Nephron (organoid): ENCODE results near the gene GFOD1.

ENCODE experiments used
- H3K27ac Mint-ChIP-seq, 3 experiments: 2 replicates each; pipeline ENCODE4 v1.8.0; 2020; ENCODE audit warnings: mixed read lengths in 3 of 3, mild to moderate bottlenecking in 2 of 3, moderate library complexity in 1 of 3
- H3K27me3 Mint-ChIP-seq: 2 replicates; pipeline ENCODE4 v1.8.0; 2021; ENCODE audit warnings: low read depth, mild to moderate bottlenecking, moderate library complexity, mixed read lengths
- H3K36me3 Mint-ChIP-seq: 2 replicates; pipeline ENCODE4 v1.8.0; 2020; ENCODE audit warnings: low read depth, mixed read lengths
- H3K4me1 Mint-ChIP-seq: 2 replicates; pipeline ENCODE4 v1.8.0; 2020; ENCODE audit warnings: mixed read lengths
- H3K4me3 Mint-ChIP-seq, 3 experiments: 2 replicates each; pipeline ENCODE4 v1.8.0; 2020; ENCODE audit warnings: mild to moderate bottlenecking in 3 of 3, mixed read lengths in 3 of 3, moderate library complexity in 2 of 3
- H3K9me3 Mint-ChIP-seq: 2 replicates; pipeline ENCODE4 v1.8.0; 2020; ENCODE audit warnings: mixed read lengths
- CTCF ChIP-seq, 3 experiments: fragments of 200-600 bp; sonication (generic); IDR thresholded peaks; one replicate each; pipeline ENCODE4 v1.5.0; 2021; ENCODE audit warnings: antibody characterized with exemption in 3 of 3; ENCODE audit not compliant: unreplicated experiment in 3 of 3

The GFOD1 gene

GRCh38 chr6:13384506-13384905 lies 102.9 kb downstream of the GFOD1 start:
- H3K4me1 Mint-ChIP-seq: peaks cover 10% of the 10 kb centered on the region
- H3K27me3 Mint-ChIP-seq: no peaks in the 10 kb centered on the region
- no peak overlapping the region for H3K4me3 Mint-ChIP-seq
- no peak for TF ChIP-seq CTCF (IDR thresholded peaks at IDR 0.05; ENCODE audit: unreplicated experiment in 3 of 3)
- H3K27ac Mint-ChIP-seq: no peak overlapping the region
- H3K36me3 Mint-ChIP-seq: no peaks in the 10 kb centered on the region
- H3K9me3 Mint-ChIP-seq: no peaks in the 10 kb centered on the region

GRCh38 chr6:13383328-13384163 lies 103.9 kb downstream of the GFOD1 start:
- Mint-ChIP-seq H3K4me1 (peaks cover 10% of the 10 kb centered on the region), H3K4me3 (no peak overlapping the region), H3K27ac (no peak overlapping the region), H3K9me3 (no peaks in the 10 kb centered on the region), H3K27me3 (no peaks in the 10 kb centered on the region), H3K36me3 (no peaks in the 10 kb centered on the region)
- no peak for TF ChIP-seq CTCF (IDR thresholded peaks at IDR 0.05; ENCODE audit: unreplicated experiment in 3 of 3)

GRCh38 chr6:13380761-13381160 lies 106.6 kb downstream of the GFOD1 start:
- Mint-ChIP-seq H3K27me3 (no peaks in the 10 kb centered on the region), H3K4me1 (peaks cover 10% of the 10 kb centered on the region), H3K27ac (peak overlapping the region in 1 of 3 experiments; percentile 11), H3K4me3 (no peak overlapping the region), H3K9me3 (no peaks in the 10 kb centered on the region), H3K36me3 (no peaks in the 10 kb centered on the region)
- TF ChIP-seq CTCF (IDR thresholded peaks at IDR 0.05; ENCODE audit: unreplicated experiment in 3 of 3): no peak

GRCh38 chr6:13378669-13379590 lies 108.5 kb downstream of the GFOD1 start:
- H3K4me3 Mint-ChIP-seq: no peak overlapping the region

GRCh38 chr6:13377054-13377758 lies 110.2 kb downstream of the GFOD1 start:
- no peak overlapping the region for H3K27ac Mint-ChIP-seq

More at GRCh38 chr6:13378669-13379590, 108.5 kb downstream of the GFOD1 start:
- no peak for TF ChIP-seq CTCF (IDR thresholded peaks at IDR 0.05; ENCODE audit: unreplicated experiment in 3 of 3)
- Mint-ChIP-seq H3K9me3 (no peaks in the 10 kb centered on the region), H3K36me3 (no peaks in the 10 kb centered on the region), H3K27ac (no peak overlapping the region), H3K4me1 (peaks cover 10% of the 10 kb centered on the region), H3K27me3 (no peaks in the 10 kb centered on the region)

More at GRCh38 chr6:13377054-13377758, 110.2 kb downstream of the GFOD1 start:
- H3K4me3 Mint-ChIP-seq: no peak overlapping the region
- H3K27me3 Mint-ChIP-seq: peaks cover 8% of the 10 kb centered on the region
- H3K36me3 Mint-ChIP-seq: no peaks in the 10 kb centered on the region
- no peaks in the 10 kb centered on the region for H3K9me3 Mint-ChIP-seq
- TF ChIP-seq CTCF (IDR thresholded peaks at IDR 0.05; ENCODE audit: unreplicated experiment in 3 of 3): no peak
- peaks cover 24% of the 10 kb centered on the region for H3K4me1 Mint-ChIP-seq
